Fibroblast of skin of back (primary cell): Measurements from ENCODE around the gene STX8.

Experiments used
- DNase-seq: peaks from one replicate; pipeline ENCODE4 v3.0.0-alpha.2; 2013

The STX8 gene

GRCh38 chr17:9435165-9435564 lies 140.5 kb downstream of the STX8 start:
- no peak for DNase-seq

- DNase-seq: no peak
These were observed 141.0 kb downstream of the STX8 start for GRCh38 chr17:9434642-9435057.

GRCh38 chr17:9432934-9433421 lies 142.6 kb downstream of the STX8 start:
- peak; percentile 65 for DNase-seq

- no peak for DNase-seq
These were observed 143.3 kb downstream of the STX8 start for GRCh38 chr17:9432134-9432885.

GRCh38 chr17:9431620-9432019 lies 144.0 kb downstream of the STX8 start:
- no peak for DNase-seq

GRCh38 chr17:9427465-9428315 lies 147.9 kb downstream of the STX8 start:
- DNase-seq: no peak

- DNase-seq: no peak
These were observed 151.5 kb downstream of the STX8 start for GRCh38 chr17:9424071-9424640.

- DNase-seq: no peak
These were observed 154.1 kb downstream of the STX8 start for GRCh38 chr17:9421525-9421924.

- peak; percentile 13 for DNase-seq
These were observed 155.6 kb downstream of the STX8 start for GRCh38 chr17:9419932-9420453.

GRCh38 chr17:9414471-9414870 lies 161.1 kb downstream of the STX8 start:
- DNase-seq: no peak

- no peak for DNase-seq
These were observed 164.9 kb downstream of the STX8 start for GRCh38 chr17:9410737-9411136.

- DNase-seq: no peak
These were observed 165.3 kb downstream of the STX8 start for GRCh38 chr17:9410301-9410700.

GRCh38 chr17:9409878-9410277 lies 165.7 kb downstream of the STX8 start:
- DNase-seq: no peak

- peak; percentile 12 for DNase-seq
These were observed 166.5 kb downstream of the STX8 start for GRCh38 chr17:9408868-9409829.

GRCh38 chr17:9408381-9408780 lies 167.2 kb downstream of the STX8 start:
- DNase-seq: peak; percentile 21

- no peak for DNase-seq
These were observed 169.5 kb downstream of the STX8 start for GRCh38 chr17:9406046-9406606.

- DNase-seq: no peak
These were observed 172.4 kb downstream of the STX8 start for GRCh38 chr17:9403257-9403656.

- peak; percentile 35 for DNase-seq
These were observed 172.9 kb downstream of the STX8 start for GRCh38 chr17:9402590-9403199.

GRCh38 chr17:9401434-9401833 lies 174.2 kb downstream of the STX8 start:
- peak; percentile 44 for DNase-seq

- peak; percentile 66 for DNase-seq
These were observed 186.5 kb downstream of the STX8 start for GRCh38 chr17:9389111-9389527.

GRCh38 chr17:9386401-9386800 lies 189.2 kb downstream of the STX8 start:
- DNase-seq: peak; percentile 27
